Stimulated activated CD4-positive, alpha-beta T cell treated with anti-CD3 and anti-CD28 coated beads, Interleukin-1b, Interleukin-23, amount 100 ng/mL, for 4 hours (primary cell): ENCODE measurements around the gene TPGS1.

Experiments
- DNase-seq, 2 donors: peaks; one replicate each; pipeline ENCODE4 v3.0.0-alpha.2; 2020; ENCODE audit warnings: low read depth in 2 of 2

TPGS1 gene

GRCh38 chr19:518598-519231, 11.4 kb downstream of the TPGS1 start:
- peak; percentile 52 to 58 for DNase-seq

GRCh38 chr19:519449-519865, 12.2 kb downstream of the TPGS1 start:
- no peak for DNase-seq

GRCh38 chr19:522726-523125, 15.4 kb downstream of the TPGS1 start:
- DNase-seq: no peak

GRCh38 chr19:524062-524674, 16.9 kb downstream of the TPGS1 start:
- DNase-seq: no peak

- DNase-seq: no peak
Measured at GRCh38 chr19:525029-525428, 17.7 kb downstream of the TPGS1 start.

- no peak for DNase-seq
Measured at GRCh38 chr19:525857-526419, 18.6 kb downstream of the TPGS1 start.

GRCh38 chr19:530134-531008, 23.1 kb downstream of the TPGS1 start:
- DNase-seq: no peak

- peak; percentile 76 to 89 for DNase-seq
Measured at GRCh38 chr19:531009-531752, 23.9 kb downstream of the TPGS1 start.

- DNase-seq: no peak
Measured at GRCh38 chr19:531753-532560, 24.7 kb downstream of the TPGS1 start, which contains the start of gene CDC34. CDC34 (plus strand) TSS chr19:531760; CDS start chr19:531932, 172 bp downstream.

GRCh38 chr19:532561-533363, 25.5 kb downstream of the TPGS1 start:
- peak in 1 of 2 donors; percentile 36 for DNase-seq

GRCh38 chr19:533364-534058, 26.2 kb downstream of the TPGS1 start:
- DNase-seq: no peak

- no peak for DNase-seq
Measured at GRCh38 chr19:534088-534487, 26.8 kb downstream of the TPGS1 start.

- DNase-seq: no peak
Measured at GRCh38 chr19:535017-535835, 27.9 kb downstream of the TPGS1 start.

- DNase-seq: no peak
Measured at GRCh38 chr19:536031-536880, 29.0 kb downstream of the TPGS1 start.

- DNase-seq: no peak
Measured at GRCh38 chr19:536881-537404, 29.6 kb downstream of the TPGS1 start.

- DNase-seq: no peak
Measured at GRCh38 chr19:538641-539428, 31.5 kb downstream of the TPGS1 start.
